ENCODE results near the gene SEPSECS.
"Not testable (repeated sequence)": the region's sequence is repeated elsewhere in the genome, so short reads cannot be mapped to it uniquely, and the experiment has no call there.

The SEPSECS gene

GRCh38 chr4:25090516-25090915 is 69.7 kb downstream of the SEPSECS start:
- Histone ChIP-seq H3K9ac (ENCODE audit: low read length) (no peak overlapping the region), H3K36me3 (ENCODE audit: control insufficient read depth, insufficient read depth, low read length) (no peaks in the 10 kb centered on the region), H3K4me3 (ENCODE audit: low read length) (no peak overlapping the region), H3K9me3 (ENCODE audit: control insufficient read depth, low read length) (no peaks in the 10 kb centered on the region), H3K27me3 (ENCODE audit: control insufficient read depth, insufficient read depth, low read length) (peaks cover 25% of the 10 kb centered on the region), H3K4me1 (ENCODE audit: control insufficient read depth, insufficient read depth, low read length) (no peaks in the 10 kb centered on the region)

- Histone ChIP-seq H3K36me3 (ENCODE audit: control insufficient read depth, insufficient read depth, low read length) (no peaks in the 10 kb centered on the region), H3K9me3 (ENCODE audit: control insufficient read depth, low read length) (no peaks in the 10 kb centered on the region), H3K27me3 (ENCODE audit: control insufficient read depth, insufficient read depth, low read length) (peaks cover 25% of the 10 kb centered on the region), H3K4me1 (ENCODE audit: control insufficient read depth, insufficient read depth, low read length) (no peaks in the 10 kb centered on the region), H3K9ac (ENCODE audit: low read length) (no peak overlapping the region), H3K4me3 (ENCODE audit: low read length) (no peak overlapping the region)
These were observed 71.0 kb downstream of the SEPSECS start for GRCh38 chr4:25089051-25089763.

- no peak overlapping the region for H3K4me3 ChIP-seq (ENCODE audit: low read length)
- no peaks in the 10 kb centered on the region for H3K36me3 ChIP-seq (ENCODE audit: control insufficient read depth, insufficient read depth, low read length)
- no peaks in the 10 kb centered on the region for H3K9me3 ChIP-seq (ENCODE audit: control insufficient read depth, low read length)
- no peaks in the 10 kb centered on the region for H3K4me1 ChIP-seq (ENCODE audit: control insufficient read depth, insufficient read depth, low read length)
- no peak overlapping the region for H3K9ac ChIP-seq (ENCODE audit: low read length)
- peaks cover 25% of the 10 kb centered on the region for H3K27me3 ChIP-seq (ENCODE audit: control insufficient read depth, insufficient read depth, low read length)
These were observed 71.9 kb downstream of the SEPSECS start for GRCh38 chr4:25088093-25088952.

- Histone ChIP-seq H3K4me3 (ENCODE audit: low read length) (no peak overlapping the region), H3K9ac (ENCODE audit: low read length) (no peak overlapping the region), H3K9me3 (ENCODE audit: control insufficient read depth, low read length) (no peaks in the 10 kb centered on the region), H3K27me3 (ENCODE audit: control insufficient read depth, insufficient read depth, low read length) (peaks cover 25% of the 10 kb centered on the region), H3K36me3 (ENCODE audit: control insufficient read depth, insufficient read depth, low read length) (no peaks in the 10 kb centered on the region), H3K4me1 (ENCODE audit: control insufficient read depth, insufficient read depth, low read length) (no peaks in the 10 kb centered on the region)
These were observed 74.6 kb downstream of the SEPSECS start for GRCh38 chr4:25085671-25086070.

- not testable (repeated sequence) for H3K4me1 ChIP-seq (ENCODE audit: control insufficient read depth, insufficient read depth, low read length); H3K36me3 ChIP-seq (ENCODE audit: control insufficient read depth, insufficient read depth, low read length); H3K9ac ChIP-seq (ENCODE audit: low read length); H3K9me3 ChIP-seq (ENCODE audit: control insufficient read depth, low read length); H3K4me3 ChIP-seq (ENCODE audit: low read length); H3K27me3 ChIP-seq (ENCODE audit: control insufficient read depth, insufficient read depth, low read length)
These were observed 76.8 kb downstream of the SEPSECS start for GRCh38 chr4:25083441-25083840.

- H3K4me1 ChIP-seq (ENCODE audit: control insufficient read depth, insufficient read depth, low read length): no peaks in the 10 kb centered on the region
- no peak overlapping the region for H3K4me3 ChIP-seq (ENCODE audit: low read length)
- H3K9ac ChIP-seq (ENCODE audit: low read length): no peak overlapping the region
- no peaks in the 10 kb centered on the region for H3K36me3 ChIP-seq (ENCODE audit: control insufficient read depth, insufficient read depth, low read length)
- H3K27me3 ChIP-seq (ENCODE audit: control insufficient read depth, insufficient read depth, low read length): no peaks in the 10 kb centered on the region
- H3K9me3 ChIP-seq (ENCODE audit: control insufficient read depth, low read length): no peaks in the 10 kb centered on the region
These were observed 78.3 kb downstream of the SEPSECS start for GRCh38 chr4:25081866-25082471.

GRCh38 chr4:25080571-25080970 is 79.7 kb downstream of the SEPSECS start:
- Histone ChIP-seq H3K36me3 (ENCODE audit: control insufficient read depth, insufficient read depth, low read length) (no peaks in the 10 kb centered on the region), H3K4me3 (ENCODE audit: low read length) (no peak overlapping the region), H3K9me3 (ENCODE audit: control insufficient read depth, low read length) (no peaks in the 10 kb centered on the region), H3K4me1 (ENCODE audit: control insufficient read depth, insufficient read depth, low read length) (no peaks in the 10 kb centered on the region), H3K9ac (ENCODE audit: low read length) (no peak overlapping the region), H3K27me3 (ENCODE audit: control insufficient read depth, insufficient read depth, low read length) (no peaks in the 10 kb centered on the region)

- no peaks in the 10 kb centered on the region for H3K36me3 ChIP-seq (ENCODE audit: control insufficient read depth, insufficient read depth, low read length)
- no peak overlapping the region for H3K4me3 ChIP-seq (ENCODE audit: low read length)
- no peaks in the 10 kb centered on the region for H3K9me3 ChIP-seq (ENCODE audit: control insufficient read depth, low read length)
- H3K9ac ChIP-seq (ENCODE audit: low read length): no peak overlapping the region
- H3K27me3 ChIP-seq (ENCODE audit: control insufficient read depth, insufficient read depth, low read length): no peaks in the 10 kb centered on the region
- no peaks in the 10 kb centered on the region for H3K4me1 ChIP-seq (ENCODE audit: control insufficient read depth, insufficient read depth, low read length)
These were observed 81.7 kb downstream of the SEPSECS start for GRCh38 chr4:25078523-25078922.

GRCh38 chr4:25076625-25077398 is 83.4 kb downstream of the SEPSECS start:
- no peaks in the 10 kb centered on the region for H3K36me3 ChIP-seq (ENCODE audit: control insufficient read depth, insufficient read depth, low read length)
- no peak overlapping the region for H3K4me3 ChIP-seq (ENCODE audit: low read length)
- H3K27me3 ChIP-seq (ENCODE audit: control insufficient read depth, insufficient read depth, low read length): no peaks in the 10 kb centered on the region
- no peaks in the 10 kb centered on the region for H3K4me1 ChIP-seq (ENCODE audit: control insufficient read depth, insufficient read depth, low read length)
- no peaks in the 10 kb centered on the region for H3K9me3 ChIP-seq (ENCODE audit: control insufficient read depth, low read length)
- no peak overlapping the region for H3K9ac ChIP-seq (ENCODE audit: low read length)

- Histone ChIP-seq H3K4me1 (ENCODE audit: control insufficient read depth, insufficient read depth, low read length) (no peaks in the 10 kb centered on the region), H3K36me3 (ENCODE audit: control insufficient read depth, insufficient read depth, low read length) (no peaks in the 10 kb centered on the region), H3K27me3 (ENCODE audit: control insufficient read depth, insufficient read depth, low read length) (no peaks in the 10 kb centered on the region), H3K9me3 (ENCODE audit: control insufficient read depth, low read length) (no peaks in the 10 kb centered on the region), H3K9ac (ENCODE audit: low read length) (no peak overlapping the region), H3K4me3 (ENCODE audit: low read length) (no peak overlapping the region)
These were observed 84.4 kb downstream of the SEPSECS start for GRCh38 chr4:25075851-25076250.

GRCh38 chr4:25075129-25075528 is 85.1 kb downstream of the SEPSECS start:
- no peaks in the 10 kb centered on the region for H3K27me3 ChIP-seq (ENCODE audit: control insufficient read depth, insufficient read depth, low read length)
- no peak overlapping the region for H3K9ac ChIP-seq (ENCODE audit: low read length)
- no peaks in the 10 kb centered on the region for H3K4me1 ChIP-seq (ENCODE audit: control insufficient read depth, insufficient read depth, low read length)
- H3K4me3 ChIP-seq (ENCODE audit: low read length): no peak overlapping the region
- no peaks in the 10 kb centered on the region for H3K9me3 ChIP-seq (ENCODE audit: control insufficient read depth, low read length)
- no peaks in the 10 kb centered on the region for H3K36me3 ChIP-seq (ENCODE audit: control insufficient read depth, insufficient read depth, low read length)

Data from mucosa of stomach (tissue), 1 donor.